Testis (tissue), 2 donors: Measurements from ENCODE around the gene ADAM12.

Source experiments
- POLR2A ChIP-seq: fragments of 450-650 bp; IDR thresholded peaks from one replicate; pipeline ENCODE4 v1.6.1; 2017; ENCODE audit warnings: antibody characterized with exemption, mild to moderate bottlenecking, moderate library complexity
- TF ChIP-seq, protein P1 (sequence below), 3 experiments: fragments of 450-650 bp in 2 of 3; fragments of 200-600 bp in 1 of 3; sonication (generic) in 1 of 3; IDR thresholded peaks; one replicate each; pipeline ENCODE4 v1.5.1; 2016 to 2019; ENCODE audit warnings: antibody characterized with exemption in 3 of 3, mild to moderate bottlenecking in 2 of 3, moderate library complexity in 1 of 3

DNA sequence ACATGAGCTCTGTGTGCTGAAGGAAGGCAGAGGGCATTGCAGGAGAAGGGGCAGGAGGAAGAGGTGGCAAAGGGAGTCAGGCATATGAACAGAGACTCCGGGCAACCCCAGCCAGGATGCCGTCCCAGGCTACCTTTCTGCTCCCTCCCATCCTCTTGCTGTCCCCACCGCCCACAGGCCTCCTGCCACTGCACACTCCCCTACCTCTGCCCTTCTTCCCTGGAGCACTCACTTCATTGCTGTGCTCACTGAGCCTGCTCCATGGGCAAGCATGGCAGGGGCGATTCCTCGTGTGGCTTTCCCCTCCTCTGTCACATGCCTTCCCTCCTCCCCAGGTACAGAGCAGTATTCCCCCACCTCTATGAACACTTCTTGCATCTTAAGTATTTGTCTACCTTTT lies 398.5 kb downstream of the ADAM12 start:
- TF ChIP-seq, protein P1, sequence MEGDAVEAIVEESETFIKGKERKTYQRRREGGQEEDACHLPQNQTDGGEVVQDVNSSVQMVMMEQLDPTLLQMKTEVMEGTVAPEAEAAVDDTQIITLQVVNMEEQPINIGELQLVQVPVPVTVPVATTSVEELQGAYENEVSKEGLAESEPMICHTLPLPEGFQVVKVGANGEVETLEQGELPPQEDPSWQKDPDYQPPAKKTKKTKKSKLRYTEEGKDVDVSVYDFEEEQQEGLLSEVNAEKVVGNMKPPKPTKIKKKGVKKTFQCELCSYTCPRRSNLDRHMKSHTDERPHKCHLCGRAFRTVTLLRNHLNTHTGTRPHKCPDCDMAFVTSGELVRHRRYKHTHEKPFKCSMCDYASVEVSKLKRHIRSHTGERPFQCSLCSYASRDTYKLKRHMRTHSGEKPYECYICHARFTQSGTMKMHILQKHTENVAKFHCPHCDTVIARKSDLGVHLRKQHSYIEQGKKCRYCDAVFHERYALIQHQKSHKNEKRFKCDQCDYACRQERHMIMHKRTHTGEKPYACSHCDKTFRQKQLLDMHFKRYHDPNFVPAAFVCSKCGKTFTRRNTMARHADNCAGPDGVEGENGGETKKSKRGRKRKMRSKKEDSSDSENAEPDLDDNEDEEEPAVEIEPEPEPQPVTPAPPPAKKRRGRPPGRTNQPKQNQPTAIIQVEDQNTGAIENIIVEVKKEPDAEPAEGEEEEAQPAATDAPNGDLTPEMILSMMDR (IDR thresholded peaks at IDR 0.05): no peak
- TF ChIP-seq POLR2A: no peak
